HG02623 (cell line): Measurements from ENCODE around the gene PRR35.

Experiments
- ATAC-seq: cut with Tn5 transposase; IDR thresholded peaks from one replicate; pipeline ENCODE4 v1.9.1; 2021; ENCODE audit warnings: moderate library complexity; ENCODE audit not compliant: unreplicated experiment

Gene PRR35

DNA sequence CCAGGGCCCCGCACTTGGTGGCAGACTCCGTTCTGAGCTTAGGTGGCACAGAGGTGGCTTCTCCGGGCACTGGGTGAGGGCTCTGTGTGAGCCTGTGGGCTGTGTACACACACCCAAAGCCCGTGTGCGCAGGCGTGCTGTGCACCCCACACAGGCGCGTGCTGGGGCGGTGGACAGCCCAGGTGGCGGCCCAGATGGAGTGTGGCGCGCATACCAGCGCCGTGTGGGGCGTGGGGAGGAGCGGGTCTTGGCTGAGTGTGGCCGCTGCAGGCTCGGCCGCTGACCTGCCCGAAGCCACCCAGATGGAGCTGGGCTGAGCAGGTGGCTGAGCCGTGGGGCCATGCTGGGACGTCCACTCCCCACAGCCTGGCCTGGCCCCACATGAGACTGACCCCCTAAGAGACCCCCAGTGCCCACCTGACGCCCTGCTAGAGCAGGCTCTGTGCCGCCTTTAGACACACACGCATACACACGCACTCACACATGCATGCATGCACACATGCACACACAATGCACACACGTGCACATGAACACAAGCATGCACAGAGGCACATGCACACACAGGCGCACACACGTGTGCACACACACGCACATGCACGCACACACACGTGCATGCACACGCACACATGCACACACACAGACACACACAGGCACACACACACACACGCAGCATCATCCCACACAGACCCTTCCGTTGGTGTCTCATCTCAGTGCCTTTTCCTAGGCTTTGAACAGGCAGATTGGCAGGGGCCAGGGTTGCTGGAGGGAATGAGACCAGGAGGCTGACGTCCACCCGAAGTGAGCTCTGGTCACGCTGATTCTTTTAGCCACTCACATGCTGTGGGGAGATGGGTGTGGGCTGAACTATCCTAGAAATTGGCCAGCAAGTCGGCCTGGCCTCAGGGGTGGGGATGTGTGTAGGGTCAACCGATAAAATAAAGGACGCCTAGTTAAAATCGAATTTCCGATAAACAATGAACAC is 2.1 kb downstream of the PRR35 start:
- no peak for ATAC-seq

DNA sequence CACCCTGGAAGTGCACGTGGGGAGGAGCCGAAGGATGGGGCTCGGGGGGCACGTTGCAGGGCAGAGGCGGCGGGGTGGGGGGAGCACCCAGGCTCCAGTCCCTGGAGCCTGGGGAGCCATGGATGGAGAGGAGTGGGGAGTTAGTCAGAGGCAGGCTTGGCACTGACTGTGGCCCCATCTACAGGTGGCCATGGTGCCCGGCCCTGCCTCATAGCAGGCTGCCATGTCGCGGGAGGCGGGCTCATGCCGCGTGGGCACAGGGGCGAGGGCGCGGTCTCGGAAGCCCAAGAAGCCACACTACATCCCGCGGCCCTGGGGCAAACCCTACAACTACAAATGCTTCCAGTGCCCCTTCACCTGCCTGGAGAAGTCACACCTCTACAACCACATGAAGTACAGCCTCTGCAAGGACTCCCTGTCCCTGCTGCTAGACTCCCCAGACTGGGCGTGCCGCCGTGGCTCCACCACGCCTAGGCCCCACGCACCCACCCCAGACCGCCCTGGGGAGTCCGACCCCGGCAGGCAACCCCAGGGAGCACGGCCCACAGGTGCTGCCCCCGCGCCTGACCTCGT is 3.0 kb downstream of the PRR35 start:
- no peak for ATAC-seq

DNA sequence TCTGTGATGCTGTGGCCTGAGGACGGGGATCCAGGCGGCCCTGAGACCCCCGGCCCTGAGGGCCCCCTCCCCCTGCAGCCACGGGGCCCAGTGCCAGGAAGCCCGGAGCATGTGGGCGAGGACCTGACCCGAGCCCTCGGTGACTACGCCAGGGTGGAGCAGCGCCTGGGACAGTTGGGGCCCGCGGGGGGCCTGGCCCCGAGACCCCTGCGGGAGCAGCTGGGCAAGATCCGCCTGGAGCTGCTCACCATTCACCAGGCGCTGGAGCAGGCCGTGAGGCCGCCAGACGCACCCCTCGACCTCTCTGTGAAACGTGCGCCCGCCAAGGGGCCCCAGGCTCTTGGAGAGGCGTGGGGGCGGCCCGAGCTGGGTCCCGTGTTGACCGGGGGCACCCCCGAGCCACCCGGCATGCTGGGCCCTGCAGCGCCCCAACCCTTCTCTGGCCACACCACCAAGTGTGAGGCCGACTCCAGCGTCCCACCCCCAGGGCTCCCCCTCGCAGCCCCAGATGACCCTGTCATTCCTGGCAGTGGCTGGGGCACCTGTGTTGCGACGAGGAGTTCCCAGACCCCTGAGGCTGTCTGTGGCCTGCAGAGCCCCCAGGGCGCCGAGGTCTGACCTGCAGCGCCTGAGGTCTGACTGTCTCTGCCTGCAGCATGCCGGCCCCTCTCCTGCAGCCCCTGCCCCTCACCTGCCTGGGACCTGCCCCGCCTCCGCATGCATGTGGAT is 4.7 kb downstream of the PRR35 start:
- no peak for ATAC-seq

DNA sequence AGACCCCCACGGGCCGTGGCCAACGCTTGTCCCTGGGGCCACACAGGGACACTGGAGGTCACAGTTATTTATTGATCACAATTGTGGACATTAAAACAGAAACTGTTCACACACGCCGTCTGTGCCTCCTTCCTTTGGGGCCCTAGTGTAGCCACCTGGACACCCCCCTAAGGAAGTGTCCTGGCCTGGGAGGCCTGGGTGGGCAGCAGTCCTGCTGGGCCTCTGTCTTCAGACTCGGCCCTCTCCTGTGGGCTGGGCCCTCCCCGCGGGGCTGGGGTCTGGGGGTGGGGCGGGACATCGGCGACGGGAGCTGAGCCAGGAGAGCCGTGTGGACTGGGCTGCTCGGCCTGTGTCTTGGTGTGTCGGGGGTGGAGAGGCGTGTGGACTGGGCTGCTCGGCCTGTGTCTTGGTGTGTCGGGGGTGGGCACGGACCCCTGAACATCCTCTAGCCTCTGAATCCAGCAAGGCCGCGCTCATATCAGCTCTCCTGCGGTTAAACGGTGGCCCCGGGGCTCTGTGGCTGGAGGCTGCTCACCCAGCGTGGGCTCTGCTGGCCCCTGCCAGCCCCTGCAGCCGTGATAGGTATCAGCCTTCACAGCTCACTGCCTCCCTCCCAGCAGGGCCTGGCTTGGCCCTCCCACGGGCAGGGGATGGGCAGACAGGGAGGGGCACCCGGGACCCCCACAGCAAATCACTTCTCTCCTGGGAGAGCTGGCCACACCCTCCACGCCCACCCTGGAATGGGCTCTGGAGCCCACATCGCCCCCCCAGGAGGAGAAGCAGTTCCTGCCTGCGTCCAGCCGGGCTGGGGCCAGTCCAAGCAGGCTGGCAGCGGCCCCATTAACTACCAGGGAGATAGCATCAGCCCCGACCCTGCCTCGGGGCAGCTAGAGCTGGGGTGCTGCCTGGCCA is 5.5 kb downstream of the PRR35 start:
- ATAC-seq = no peak

DNA sequence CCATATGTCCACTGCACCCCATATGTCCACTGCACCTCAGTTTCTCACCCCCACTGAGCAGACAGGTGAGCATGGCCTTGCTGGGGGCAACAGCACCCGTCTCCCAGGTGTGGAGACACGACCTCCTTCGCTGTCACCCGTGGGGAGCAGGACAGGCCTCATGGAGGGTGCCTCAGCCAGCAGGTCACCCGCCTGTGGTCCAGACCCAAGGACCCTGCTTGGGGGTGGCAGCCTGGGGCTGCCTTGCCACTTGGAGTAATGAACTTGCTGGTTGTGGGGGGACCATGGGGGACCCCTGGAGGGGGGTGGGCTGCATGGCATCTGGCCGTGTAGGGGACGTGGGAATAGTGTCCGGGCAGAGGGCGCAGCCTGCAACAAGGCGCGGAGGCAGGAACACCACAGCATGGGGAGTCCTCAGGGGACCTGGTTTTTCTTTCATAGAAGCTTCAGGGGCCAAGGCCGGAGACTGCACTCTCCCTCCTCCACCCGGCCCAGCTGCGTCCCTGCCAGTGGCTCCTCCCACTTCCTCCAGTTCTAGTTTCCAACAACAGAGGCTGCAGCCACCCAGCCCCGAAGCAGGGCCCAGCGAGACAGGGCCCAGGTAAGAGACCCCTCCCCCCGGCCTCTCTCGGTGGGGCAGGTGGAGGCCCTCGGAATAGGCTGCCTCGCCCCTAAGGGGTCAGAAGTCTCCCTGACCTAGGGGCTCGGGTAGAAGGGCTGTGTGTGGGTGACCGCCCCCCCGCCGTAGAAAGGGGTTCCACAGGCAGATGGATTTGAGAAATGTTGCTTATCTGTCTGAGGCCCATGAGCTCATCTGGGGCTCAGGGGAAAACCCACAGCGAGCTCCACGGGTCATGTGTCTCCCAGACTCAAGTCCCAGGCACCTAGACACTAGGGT is 6.5 kb downstream of the PRR35 start, which contains the start of gene NHLRC4:
Gene NHLRC4 (plus strand): TSS at position 531 of the 898 bp plus-strand sequence. CDS start 1,043 bp downstream, outside the sequence.
- ATAC-seq = no peak

DNA sequence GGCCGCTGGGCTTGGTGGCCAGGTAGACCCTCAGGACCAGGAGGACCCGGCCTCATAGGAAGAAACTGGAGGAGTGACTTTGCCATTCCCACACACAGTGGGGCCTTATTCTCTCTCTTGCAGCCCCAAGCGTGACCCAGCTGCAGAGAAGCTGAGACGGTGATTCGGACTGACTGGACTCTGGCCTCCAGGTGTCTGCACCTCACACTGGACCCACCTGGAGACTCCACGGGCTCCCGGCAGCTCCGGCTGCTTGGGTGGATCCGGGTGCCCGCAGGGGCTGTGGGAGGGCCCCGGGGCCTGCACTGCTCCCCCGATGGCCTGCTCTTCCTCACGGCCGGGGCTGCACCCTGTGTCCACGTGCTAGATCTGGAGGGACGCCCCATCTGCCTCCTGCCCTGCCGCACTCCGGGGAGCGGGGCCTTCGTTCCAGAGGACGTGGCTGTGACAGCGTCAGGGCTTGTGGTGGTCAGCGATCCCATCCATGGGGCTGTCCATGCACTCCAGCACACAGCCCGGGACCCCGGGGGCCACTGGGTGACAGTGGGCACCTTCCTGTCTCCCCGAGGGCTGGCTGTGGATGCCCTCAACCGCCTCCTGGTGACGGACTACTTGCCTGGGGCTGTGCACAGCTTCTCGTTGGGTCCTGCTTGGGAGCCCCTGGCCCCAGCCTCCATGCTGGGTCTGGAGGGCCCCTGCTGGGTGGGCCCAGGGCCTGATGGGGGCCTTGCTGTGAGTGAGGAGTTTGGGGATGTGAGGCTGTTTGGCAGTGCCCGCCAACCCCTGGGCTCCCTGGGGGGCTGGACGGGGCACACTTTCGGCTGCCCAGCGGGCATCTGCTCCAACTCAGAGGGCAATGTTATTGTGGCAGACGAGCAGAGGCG is 7.4 kb downstream of the PRR35 start:
- ATAC-seq = no peak

DNA sequence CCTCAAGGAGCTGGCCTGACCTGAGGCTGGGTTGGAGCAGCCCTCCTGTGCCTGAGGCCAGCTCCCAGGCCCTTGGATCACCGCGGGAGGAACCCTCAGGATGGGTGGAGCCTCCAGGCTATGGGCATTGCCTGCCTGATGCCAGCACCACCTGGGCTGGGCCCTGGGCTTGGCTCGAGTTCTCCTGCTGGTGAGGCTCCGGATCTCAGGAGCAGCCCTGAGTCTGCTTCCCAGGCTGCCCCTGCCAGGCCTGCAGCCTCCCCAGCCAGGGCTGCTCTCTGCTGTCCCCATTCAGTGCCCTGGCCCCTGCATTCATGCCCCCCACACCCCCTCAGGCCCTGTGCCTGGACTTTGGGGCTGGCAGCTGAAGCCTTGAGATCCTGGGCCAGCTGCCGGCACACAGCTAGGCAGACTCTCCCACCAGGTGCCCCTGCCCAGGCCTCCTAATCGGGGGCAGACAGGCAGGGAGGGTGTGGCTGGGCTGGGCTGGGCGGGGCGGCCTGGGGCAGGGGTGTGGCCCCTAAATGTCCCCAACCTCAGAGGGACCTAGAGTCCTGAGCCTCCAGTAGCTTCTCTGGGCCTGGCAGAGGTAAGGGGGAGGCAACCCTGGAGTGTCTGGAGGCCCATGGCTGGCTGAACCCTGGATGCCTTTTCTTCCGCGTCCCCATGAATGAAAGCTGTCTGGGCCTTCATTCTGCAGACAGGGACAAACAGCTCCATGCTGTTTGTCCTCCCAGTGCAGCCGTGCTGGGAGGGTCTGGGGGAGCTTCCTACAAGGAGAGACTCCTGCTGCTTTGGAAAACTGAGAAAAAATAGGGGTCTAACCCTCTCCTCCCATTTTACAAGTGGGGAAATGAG is 8.4 kb downstream of the PRR35 start:
- ATAC-seq = no peak

DNA sequence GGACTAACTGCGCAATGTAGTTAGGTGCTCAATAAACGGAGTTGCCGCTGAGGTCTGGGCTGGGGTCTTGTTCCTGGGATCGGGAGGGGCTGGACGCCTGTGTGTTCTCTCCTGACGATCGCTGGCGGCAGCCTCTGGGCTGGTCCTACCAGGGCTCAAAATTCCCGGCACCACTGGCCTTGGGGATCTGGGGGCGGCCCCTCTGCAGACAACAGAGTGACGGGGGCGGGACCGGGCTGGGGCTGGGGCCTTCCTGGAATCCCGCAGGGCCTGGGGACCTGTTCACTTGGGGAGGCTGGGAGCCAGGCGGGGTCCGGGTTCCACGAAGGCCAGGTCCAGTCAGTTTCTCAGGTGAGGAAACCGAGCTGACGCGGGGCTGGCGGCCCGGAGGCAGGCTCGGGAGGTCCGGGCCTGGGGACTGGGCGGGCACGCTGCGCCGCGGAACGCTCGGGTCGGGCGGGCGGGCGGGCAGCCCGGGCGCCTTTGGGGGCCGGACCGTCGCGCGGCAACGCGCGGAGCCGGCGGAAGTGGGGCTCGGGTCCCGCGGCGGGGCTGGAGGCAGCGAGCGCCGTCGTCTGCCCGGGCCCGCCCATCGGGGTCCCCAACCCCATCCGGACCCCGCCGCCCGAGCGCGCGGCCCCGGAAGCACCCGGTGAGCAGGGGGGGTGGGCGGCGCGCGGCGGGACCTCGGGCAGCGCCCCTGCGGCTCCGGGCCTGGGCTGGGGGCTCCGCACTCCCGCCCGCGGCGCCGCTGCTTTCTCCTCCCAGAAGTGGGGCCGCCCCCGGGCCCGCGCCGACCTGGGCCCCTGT is 9.5 kb downstream of the PRR35 start, which contains the start of gene PIGQ:
Gene PIGQ (plus strand): TSS at position 524 of the 810 bp plus-strand sequence. CDS start 4,107 bp downstream, outside the sequence.
- ATAC-seq = peak; percentile 57

DNA sequence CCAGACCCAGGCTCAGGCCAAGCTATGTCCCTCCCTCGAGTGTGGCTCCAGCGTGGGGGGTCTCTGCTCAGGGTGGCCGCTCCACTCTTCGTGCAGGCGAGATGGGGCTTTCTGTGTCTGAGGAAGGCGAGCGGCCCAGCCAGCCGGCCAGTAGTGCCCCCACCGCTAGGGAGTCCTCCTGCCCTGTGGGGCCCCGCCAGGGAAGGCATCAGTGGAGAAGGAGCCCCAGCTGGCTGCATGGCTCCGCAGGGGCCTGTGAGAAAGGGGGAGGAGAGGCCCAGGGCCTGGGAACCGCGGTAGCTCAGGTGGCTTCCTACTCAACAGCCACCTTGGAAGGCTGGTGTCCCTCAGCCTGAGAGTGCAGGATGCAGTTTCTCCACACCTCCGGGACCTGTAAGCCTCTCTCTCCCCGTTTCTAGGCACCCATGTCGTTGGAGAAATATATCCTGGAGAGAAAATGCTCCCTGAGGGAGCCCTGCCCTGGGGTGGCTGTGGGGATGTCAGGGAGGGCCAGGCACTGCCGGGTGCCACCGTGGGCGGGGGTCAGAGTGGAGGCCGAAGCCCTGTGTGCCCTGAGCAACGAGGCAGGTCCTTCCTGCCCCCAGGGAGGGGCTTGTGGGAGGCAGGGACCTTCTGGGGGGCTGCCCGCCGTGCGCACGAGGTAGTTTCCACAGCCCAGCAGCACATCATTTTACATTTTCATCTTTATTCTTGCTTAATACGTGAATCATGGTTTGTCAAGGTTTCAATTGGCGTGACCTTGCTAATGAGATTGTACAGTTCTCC is 12.9 kb downstream of the PRR35 start:
- ATAC-seq = no peak

DNA sequence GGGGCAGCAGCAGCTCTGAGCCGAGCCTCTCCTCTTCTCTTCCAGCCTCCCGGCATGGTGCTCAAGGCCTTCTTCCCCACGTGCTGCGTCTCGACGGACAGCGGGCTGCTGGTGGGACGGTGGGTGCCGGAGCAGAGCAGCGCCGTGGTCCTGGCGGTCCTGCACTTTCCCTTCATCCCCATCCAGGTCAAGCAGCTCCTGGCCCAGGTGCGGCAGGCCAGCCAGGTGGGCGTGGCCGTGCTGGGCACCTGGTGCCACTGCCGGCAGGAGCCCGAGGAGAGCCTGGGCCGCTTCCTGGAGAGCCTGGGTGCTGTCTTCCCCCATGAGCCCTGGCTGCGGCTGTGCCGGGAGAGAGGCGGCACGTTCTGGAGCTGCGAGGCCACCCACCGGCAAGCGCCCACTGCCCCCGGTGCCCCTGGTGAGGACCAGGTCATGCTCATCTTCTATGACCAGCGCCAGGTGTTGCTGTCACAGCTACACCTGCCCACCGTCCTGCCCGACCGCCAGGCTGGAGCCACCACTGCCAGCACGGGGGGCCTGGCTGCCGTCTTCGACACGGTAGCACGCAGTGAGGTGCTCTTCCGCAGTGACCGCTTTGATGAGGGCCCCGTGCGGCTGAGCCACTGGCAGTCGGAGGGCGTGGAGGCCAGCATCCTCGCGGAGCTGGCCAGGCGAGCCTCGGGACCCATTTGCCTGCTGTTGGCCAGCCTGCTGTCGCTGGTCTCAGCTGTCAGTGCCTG is 14.0 kb downstream of the PRR35 start:
- no peak for ATAC-seq

DNA sequence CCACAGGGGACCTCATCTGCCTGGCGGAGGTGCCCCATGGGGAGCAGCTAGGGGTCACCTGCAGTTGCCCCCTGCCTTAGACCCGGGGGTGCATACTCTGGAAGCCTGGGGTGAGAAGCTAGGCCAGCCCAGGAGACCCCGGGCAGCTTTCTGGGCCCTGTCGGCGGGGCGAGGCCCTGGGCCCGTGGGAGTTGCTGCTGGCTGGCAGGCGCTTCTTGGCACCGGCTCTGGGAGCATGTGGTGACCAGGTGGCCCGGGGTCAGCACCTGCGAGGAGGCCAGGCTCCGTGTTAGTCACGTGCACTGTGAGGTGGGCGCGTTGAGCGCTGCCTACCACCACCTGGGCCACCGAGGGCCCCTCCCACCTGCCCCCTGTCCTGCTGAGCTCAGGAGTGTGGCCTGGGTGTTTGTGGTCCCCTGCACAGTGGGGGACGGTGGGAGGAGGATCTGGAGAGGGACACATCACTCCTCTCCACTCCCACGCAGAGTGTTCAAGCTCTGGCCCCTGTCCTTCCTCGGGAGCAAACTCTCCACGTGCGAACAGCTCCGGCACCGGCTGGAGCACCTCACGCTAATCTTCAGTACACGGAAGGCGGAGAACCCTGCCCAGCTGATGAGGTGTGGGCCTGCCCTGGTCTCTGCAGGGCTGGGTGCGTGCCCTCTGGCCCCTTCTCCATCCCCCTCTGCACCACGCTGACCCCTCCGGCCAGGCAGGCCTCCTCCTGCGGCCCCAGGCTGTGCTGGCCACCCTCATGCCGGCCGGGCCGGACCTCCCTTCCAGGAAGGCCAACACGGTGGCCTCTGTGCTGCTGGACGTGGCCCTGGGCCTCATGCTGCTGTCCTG is 15.4 kb downstream of the PRR35 start:
- ATAC-seq = no peak

DNA sequence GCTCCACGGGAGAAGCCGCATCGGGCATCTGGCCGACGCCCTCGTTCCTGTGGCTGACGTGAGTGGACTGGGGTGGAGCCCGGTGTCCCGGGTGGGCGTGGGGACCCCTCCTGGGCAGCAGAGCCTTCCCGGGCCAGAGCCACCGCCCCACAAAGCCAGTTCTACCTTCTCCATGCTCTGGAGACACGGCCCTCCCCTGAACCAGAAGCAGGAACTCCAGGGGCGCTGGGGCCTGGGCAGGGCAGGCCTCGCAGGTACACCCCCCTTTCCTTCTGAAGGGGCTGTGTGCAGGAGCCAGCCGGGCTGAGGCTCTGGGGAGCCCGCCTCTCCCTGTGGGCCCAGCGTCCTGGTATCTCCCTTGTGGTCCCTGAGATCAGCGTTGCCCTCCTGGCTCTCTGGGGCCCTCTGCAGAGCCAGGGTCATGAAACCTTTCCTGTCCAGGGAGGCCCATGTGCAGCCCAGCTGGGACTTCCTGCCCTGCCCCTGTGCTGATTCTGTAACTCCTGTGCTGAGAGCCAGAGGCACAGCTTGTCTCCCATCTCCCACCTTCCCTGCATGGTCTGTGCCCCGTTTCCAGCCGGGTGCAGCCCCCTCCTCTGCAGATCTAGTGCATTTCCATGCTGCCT is 16.1 kb downstream of the PRR35 start:
- no peak for ATAC-seq

DNA sequence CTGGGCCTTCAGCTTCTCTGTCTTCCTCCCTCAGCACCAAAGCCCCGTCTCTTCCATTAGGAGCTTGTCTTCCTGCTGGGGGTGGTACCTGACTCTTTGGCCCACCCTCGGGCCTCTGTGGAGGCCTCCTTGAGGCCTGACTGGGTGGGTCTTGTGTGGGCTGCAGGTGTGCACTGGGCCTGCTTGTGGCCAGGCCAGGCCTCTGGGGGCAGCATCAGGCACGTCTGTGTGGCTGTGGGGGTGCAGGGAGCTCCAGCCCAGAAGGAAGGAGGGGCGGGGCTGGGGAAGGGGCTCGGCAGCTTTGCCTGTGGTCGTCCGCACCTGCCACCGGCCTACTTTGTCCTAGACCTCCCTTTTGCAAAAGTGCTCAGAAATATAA is 16.6 kb downstream of the PRR35 start:
- ATAC-seq = no peak

DNA sequence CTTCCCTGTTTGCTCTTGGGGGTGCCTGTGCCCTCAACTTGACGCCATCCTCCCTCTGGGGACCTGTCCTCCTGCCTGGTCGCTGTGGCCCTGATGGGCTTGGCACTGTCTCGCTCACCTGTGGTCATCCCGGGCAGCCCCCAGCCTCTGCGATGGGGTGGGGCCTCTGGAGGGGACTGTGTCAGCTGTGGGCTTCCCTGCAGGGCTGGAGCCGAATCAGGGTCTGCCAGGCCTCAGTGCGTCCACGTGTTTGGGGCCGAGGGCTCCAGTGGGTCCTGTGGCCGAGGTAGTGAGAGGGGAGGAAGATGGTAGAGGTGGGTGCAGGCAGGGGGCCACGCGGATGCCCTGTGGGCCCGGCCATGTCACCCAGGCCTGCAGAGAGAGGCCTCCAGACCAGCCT is 17.6 kb downstream of the PRR35 start:
- ATAC-seq = no peak
